ENCODE measurements around the gene MEI1. TPM values are rescaled to one million over a fixed set of nuclear protein-coding genes. Genes with fewer than 3 reads are reported as not detected.

MEI1 gene
- total and polyA plus RNA-seq, 9 of the 15 experiments (the other 6 are each of a cell fraction or from before 2014, with no cell fraction given) = 0.08 to 0.68 (median 0.18) TPM; not detected in 2

GRCh38 chr22:41688365-41689211, 10.7 kb upstream of the MEI1 start, which contains the start of gene SNU13 (continued):
- TF ChIP-seq ZNF316 (IDR thresholded peaks at IDR 0.05) (peak; percentile 68), ZNF277 (CRISPR knock-in tag; IDR thresholded peaks at IDR 0.05; ENCODE audit: borderline replicate concordance) (no peak), MTA3 (IDR thresholded peaks at IDR 0.05; ENCODE audit: borderline replicate concordance) (peak; percentile 76; the same call in 1 of the 2 replicates), POLR2A (conservative IDR thresholded peaks at IDR 0.05) (peak; percentile 91), MNT (conservative IDR thresholded peaks at IDR 0.05) (peak; percentile 82 to 91), CTCF (IDR thresholded peaks at IDR 0.05 in 2 of 3, conservative IDR thresholded peaks at IDR 0.05 in 1 of 3; ENCODE audit: insufficient read depth in 2 of 3, low read depth in 1 of 3, low read length in 3 of 3) (peak in 1 of 3 experiments; percentile 4; a peak in 1 of 6 replicates), SUPT5H (IDR thresholded peaks at IDR 0.05) (peak; percentile 86), CREM (IDR thresholded peaks at IDR 0.05; ENCODE audit: low read depth) (peak; percentile 93), BRF2 (IDR thresholded peaks at IDR 0.05; ENCODE audit: borderline replicate concordance, insufficient read depth, insufficient read length) (no peak), HMGN3 (IDR thresholded peaks at IDR 0.05; ENCODE audit: borderline replicate concordance, extremely low read depth, insufficient read length, low read depth, low read length) (peak; percentile 75), KLF1 (tag; IDR thresholded peaks at IDR 0.05) (peak; percentile 58; the same call in 1 of the 2 replicates), PURB (CRISPR knock-in tag; IDR thresholded peaks at IDR 0.05; ENCODE audit: low read depth) (no peak), CCNT2 (IDR thresholded peaks at IDR 0.05; ENCODE audit: borderline replicate concordance, extremely low read depth, insufficient read length, low read depth, low read length) (peak; percentile 52), HCFC1 (IDR thresholded peaks at IDR 0.05; ENCODE audit: low read depth, low read length) (peak; percentile 45; the same call in 1 of the 2 replicates), ZNF639 (CRISPR knock-in tag; conservative IDR thresholded peaks at IDR 0.05 in 1 of 2, IDR thresholded peaks at IDR 0.05 in 1 of 2) (peak in 1 of 2 experiments; percentile 48; a peak in 1 of 4 replicates), SMAD1 (IDR thresholded peaks at IDR 0.05; ENCODE audit: low read depth, low read length, partially characterized antibody) (peak; percentile 34)

Data from K562 (cell line).